ENCODE results near the gene FHIT. TPM values are rescaled to one million over a fixed set of nuclear protein-coding genes. Genes with fewer than 3 reads are reported as not detected.

FHIT gene
- total RNA-seq, 4 donors from 2014 or later: 8.8 to 35.6 (median 12.6) TPM

DNA sequence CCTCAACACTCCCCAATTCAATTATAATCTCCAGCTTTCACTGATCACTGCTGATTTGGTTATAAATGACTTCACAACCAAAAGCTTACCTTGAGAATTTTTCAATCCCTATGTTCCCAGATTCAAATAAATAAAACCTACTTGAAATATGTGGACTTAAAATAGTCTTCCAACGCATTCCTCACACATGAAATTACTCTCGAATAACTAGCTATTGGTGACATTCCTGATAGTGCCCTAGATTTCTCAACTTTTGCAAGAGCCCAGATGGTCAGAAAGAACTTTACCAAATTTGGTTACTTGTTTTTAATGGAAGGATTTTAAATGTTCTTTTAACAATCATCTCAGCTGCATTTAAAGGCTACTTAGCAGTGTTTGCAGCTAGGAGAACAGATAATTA lies 605.5 kb downstream of the FHIT start:
- Histone ChIP-seq H3K27me3 (no peaks in the 10 kb centered on the region), H3K4me3 (no peak overlapping the region), H3K4me1 (no peaks in the 10 kb centered on the region), H3K9me3 (no peaks in the 10 kb centered on the region), H3K27ac (no peak overlapping the region), H3K36me3 (no peaks in the 10 kb centered on the region)
- 72% methylated on average over 2 of the region's 2 CpGs for WGBS
- no peak for DNase-seq (ENCODE audit: low spot score in 2 of 2)
- TF ChIP-seq POLR2AphosphoS5 (IDR thresholded peaks at IDR 0.05) (no peak), POLR2A (IDR thresholded peaks at IDR 0.05) (no peak), EP300 (IDR thresholded peaks at IDR 0.05) (no peak)
- TF ChIP-seq, protein P1, sequence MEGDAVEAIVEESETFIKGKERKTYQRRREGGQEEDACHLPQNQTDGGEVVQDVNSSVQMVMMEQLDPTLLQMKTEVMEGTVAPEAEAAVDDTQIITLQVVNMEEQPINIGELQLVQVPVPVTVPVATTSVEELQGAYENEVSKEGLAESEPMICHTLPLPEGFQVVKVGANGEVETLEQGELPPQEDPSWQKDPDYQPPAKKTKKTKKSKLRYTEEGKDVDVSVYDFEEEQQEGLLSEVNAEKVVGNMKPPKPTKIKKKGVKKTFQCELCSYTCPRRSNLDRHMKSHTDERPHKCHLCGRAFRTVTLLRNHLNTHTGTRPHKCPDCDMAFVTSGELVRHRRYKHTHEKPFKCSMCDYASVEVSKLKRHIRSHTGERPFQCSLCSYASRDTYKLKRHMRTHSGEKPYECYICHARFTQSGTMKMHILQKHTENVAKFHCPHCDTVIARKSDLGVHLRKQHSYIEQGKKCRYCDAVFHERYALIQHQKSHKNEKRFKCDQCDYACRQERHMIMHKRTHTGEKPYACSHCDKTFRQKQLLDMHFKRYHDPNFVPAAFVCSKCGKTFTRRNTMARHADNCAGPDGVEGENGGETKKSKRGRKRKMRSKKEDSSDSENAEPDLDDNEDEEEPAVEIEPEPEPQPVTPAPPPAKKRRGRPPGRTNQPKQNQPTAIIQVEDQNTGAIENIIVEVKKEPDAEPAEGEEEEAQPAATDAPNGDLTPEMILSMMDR (IDR thresholded peaks at IDR 0.05): no peak

DNA sequence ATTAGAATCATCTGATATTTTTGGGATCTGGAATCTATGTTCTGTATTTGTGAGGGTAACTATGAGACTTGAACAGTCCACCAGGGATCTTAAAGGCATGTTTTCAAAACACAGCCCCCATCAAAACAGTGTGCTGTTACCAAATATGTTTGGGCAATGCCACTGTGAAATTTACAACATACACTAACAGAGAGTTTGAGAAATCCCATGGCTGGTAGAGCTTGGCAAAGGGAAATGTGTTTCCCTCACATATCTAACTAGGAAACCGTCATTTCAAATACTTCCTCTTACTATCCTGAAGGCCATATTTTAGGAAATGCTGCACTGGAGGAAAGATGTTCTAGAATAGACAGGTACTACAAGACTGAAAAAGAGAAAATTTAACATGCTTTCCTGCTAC lies 607.4 kb downstream of the FHIT start:
- H3K27ac ChIP-seq: no peak overlapping the region
- no peaks in the 10 kb centered on the region for H3K9me3 ChIP-seq
- H3K36me3 ChIP-seq: no peaks in the 10 kb centered on the region
- DNase-seq (ENCODE audit: low spot score in 2 of 2): no peak
- 74% methylated on average over 1 of the region's 1 CpG for WGBS
- no peak overlapping the region for H3K4me3 ChIP-seq
- TF ChIP-seq POLR2A (IDR thresholded peaks at IDR 0.05) (no peak), EP300 (IDR thresholded peaks at IDR 0.05) (no peak), POLR2AphosphoS5 (IDR thresholded peaks at IDR 0.05) (no peak)
- TF ChIP-seq, protein P1 (IDR thresholded peaks at IDR 0.05): no peak
- H3K4me1 ChIP-seq: no peaks in the 10 kb centered on the region
- H3K27me3 ChIP-seq: no peaks in the 10 kb centered on the region

DNA sequence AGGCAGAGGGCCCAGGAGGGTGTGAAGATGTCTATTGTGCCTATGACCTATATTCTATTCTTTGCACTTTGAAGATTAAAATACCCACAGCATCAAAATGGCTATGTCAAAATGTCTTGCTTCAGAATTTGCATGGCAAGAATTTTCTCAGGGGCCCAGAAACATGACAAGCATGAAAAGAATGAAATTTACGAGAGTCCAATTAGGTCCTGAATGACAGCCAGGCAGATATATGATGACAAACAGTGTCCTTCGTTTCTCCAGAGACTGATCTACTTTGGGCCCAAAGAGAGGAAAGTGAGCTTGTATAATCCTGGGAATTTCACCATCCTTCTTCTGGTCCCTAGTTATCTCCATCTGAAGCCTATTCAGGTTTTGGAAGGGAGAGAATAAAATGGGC lies 609.9 kb downstream of the FHIT start:
- WGBS: 78% methylated on average over 2 of the region's 2 CpGs
- Histone ChIP-seq H3K9me3 (no peaks in the 10 kb centered on the region), H3K4me3 (no peak overlapping the region), H3K4me1 (no peaks in the 10 kb centered on the region), H3K36me3 (no peaks in the 10 kb centered on the region), H3K27ac (no peak overlapping the region), H3K27me3 (no peaks in the 10 kb centered on the region)
- TF ChIP-seq, protein P1 (IDR thresholded peaks at IDR 0.05): no peak
- TF ChIP-seq POLR2AphosphoS5 (IDR thresholded peaks at IDR 0.05): no peak
- TF ChIP-seq EP300 (IDR thresholded peaks at IDR 0.05): no peak
- no peak for TF ChIP-seq POLR2A (IDR thresholded peaks at IDR 0.05)
- DNase-seq (ENCODE audit: low spot score in 2 of 2): no peak

DNA sequence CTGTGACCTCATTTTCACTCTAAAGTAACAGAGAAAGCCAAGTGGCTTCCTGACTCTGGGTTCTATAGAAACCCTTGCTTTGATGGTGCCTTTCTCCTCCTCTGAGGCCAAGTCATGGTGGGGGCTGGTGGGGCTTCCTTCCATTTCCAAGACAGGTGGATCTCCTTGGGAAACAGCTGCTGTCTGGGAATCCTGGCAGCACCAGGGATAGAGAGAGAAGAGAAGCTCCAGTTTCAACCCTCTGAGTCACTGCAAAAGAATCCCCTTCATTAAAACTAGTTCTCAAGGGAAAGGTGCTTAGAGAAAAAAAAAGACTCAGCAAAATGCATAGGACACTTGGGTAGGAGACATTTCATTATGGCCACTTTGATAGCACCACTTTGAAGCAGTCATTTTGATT lies 614.4 kb downstream of the FHIT start:
- Histone ChIP-seq H3K4me3 (no peak overlapping the region), H3K4me1 (no peaks in the 10 kb centered on the region), H3K36me3 (no peaks in the 10 kb centered on the region), H3K27ac (no peak overlapping the region), H3K27me3 (no peaks in the 10 kb centered on the region), H3K9me3 (no peaks in the 10 kb centered on the region)
- no peak for TF ChIP-seq POLR2A (IDR thresholded peaks at IDR 0.05)
- DNase-seq (ENCODE audit: low spot score in 2 of 2): no peak

DNA sequence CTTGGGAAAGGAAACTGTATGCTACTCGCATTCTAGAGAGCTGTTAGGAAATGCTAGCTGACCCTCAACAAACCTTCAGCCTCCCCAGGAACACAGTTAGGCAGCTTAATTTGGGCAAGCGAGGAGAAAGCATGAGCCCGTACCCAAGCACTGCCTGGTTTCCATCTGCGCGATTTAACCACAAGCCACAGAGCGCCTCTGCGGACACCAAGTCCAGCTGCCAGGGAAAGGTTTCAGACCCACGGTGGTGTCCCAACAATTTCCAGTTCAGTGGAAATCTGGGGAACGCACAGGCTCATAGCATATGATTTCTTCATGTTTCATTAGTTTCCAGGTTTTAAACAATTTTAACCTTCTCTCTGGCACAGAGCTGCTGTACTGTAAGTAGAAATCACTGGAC lies 617.6 kb downstream of the FHIT start:
- TF ChIP-seq POLR2AphosphoS5 (IDR thresholded peaks at IDR 0.05): no peak
- TF ChIP-seq, protein P1 (IDR thresholded peaks at IDR 0.05): no peak
- TF ChIP-seq EP300 (IDR thresholded peaks at IDR 0.05): no peak
- TF ChIP-seq POLR2A (IDR thresholded peaks at IDR 0.05): no peak
- no peaks in the 10 kb centered on the region for H3K4me1 ChIP-seq
- H3K4me3 ChIP-seq: no peak overlapping the region
- H3K27me3 ChIP-seq: no peaks in the 10 kb centered on the region
- DNase-seq (ENCODE audit: low spot score in 2 of 2): no peak
- WGBS: 69% methylated on average over 9 of the region's 9 CpGs
- H3K9me3 ChIP-seq: no peaks in the 10 kb centered on the region
- H3K36me3 ChIP-seq: no peaks in the 10 kb centered on the region
- H3K27ac ChIP-seq: no peak overlapping the region

DNA sequence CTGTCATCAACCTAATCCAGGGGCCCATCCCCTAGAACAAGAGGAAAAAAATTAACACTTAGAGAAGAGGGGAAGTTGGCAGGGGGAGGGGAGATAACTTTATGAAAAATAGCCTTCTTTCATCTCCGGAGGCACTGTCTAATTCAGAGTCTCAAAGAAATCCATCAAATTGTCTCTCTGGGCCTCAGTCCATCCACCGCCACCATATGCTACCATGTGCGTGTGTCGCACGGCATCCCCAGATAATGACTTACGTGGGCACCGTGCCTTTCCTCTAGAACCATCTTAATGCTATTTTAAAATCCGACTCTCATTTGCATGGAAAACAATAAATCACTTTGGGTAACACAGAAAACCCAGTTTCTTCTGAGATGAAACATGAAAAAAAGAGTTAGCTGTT lies 619.7 kb downstream of the FHIT start:
- no peaks in the 10 kb centered on the region for H3K4me1 ChIP-seq
- 76% methylated on average over 8 of the region's 8 CpGs for WGBS
- no peak overlapping the region for H3K4me3 ChIP-seq
- TF ChIP-seq EP300 (IDR thresholded peaks at IDR 0.05) (no peak), POLR2AphosphoS5 (IDR thresholded peaks at IDR 0.05) (no peak), POLR2A (IDR thresholded peaks at IDR 0.05) (no peak)
- TF ChIP-seq, protein P1 (IDR thresholded peaks at IDR 0.05): no peak
- H3K9me3 ChIP-seq: no peaks in the 10 kb centered on the region
- no peaks in the 10 kb centered on the region for H3K36me3 ChIP-seq
- no peaks in the 10 kb centered on the region for H3K27me3 ChIP-seq
- H3K27ac ChIP-seq: no peak overlapping the region
- no peak for DNase-seq (ENCODE audit: low spot score in 2 of 2)

Data from suprapubic skin (tissue), 4 donors.